ENCODE data around the gene NF1.

GRCh38 chr17:31249835-31250141, 155.0 kb downstream of the NF1 start:
- TF ChIP-seq CTCF (IDR thresholded peaks at IDR 0.05; ENCODE audit: low read depth, low read length) = no peak
- TF ChIP-seq MAX (IDR thresholded peaks at IDR 0.05; ENCODE audit: low read depth, low read length) = no peak
- TF ChIP-seq POLR2A (IDR thresholded peaks at IDR 0.05; ENCODE audit: extremely low read depth, insufficient read length) = no peak
- no peak for TF ChIP-seq MYC (IDR thresholded peaks at IDR 0.05; ENCODE audit: low read depth, low read length)

Measured in NB4 (cell line).